H9 (cell line): ENCODE data around the gene C6orf47. TPM values are rescaled to one million over a fixed set of nuclear protein-coding genes. Genes with fewer than 3 reads are reported as not detected.
A peak's percentile ranks its signal among the peaks of the same experiment; 100 is the strongest.

Experiments
- DNase-seq: peaks from one replicate; pipeline ENCODE4 v3.0.0-alpha.2; 2017
- H2AFZ ChIP-seq: one replicate; pipeline ENCODE4 v1.6.1; 2013; ENCODE audit warnings: mild to moderate bottlenecking, low read length, control low read depth, moderate library complexity
- H2AK5ac ChIP-seq: 2 replicates; pipeline ENCODE4 v1.6.1; 2013; ENCODE audit warnings: low read length, control low read depth, mixed read lengths; ENCODE audit not compliant: insufficient read length
- H2BK120ac ChIP-seq: one replicate; pipeline ENCODE4 v1.6.1; 2013; ENCODE audit warnings: low read depth, mild to moderate bottlenecking, low read length, control low read depth, inconsistent platforms; ENCODE audit not compliant: poor library complexity, severe bottlenecking
- H2BK12ac ChIP-seq: 2 replicates; pipeline ENCODE4 v1.6.1; 2013; ENCODE audit warnings: low read length, control low read depth, mixed read lengths, low read depth; ENCODE audit not compliant: insufficient read length
- H2BK15ac ChIP-seq: 2 replicates; pipeline ENCODE4 v1.6.1; 2013; ENCODE audit warnings: low read depth, low read length, control low read depth
- H2BK20ac ChIP-seq: one replicate; pipeline ENCODE4 v1.6.1; 2013; ENCODE audit warnings: low read depth, mild to moderate bottlenecking, low read length, control low read depth, inconsistent platforms; ENCODE audit not compliant: poor library complexity, severe bottlenecking
- H2BK5ac ChIP-seq: 2 replicates; pipeline ENCODE4 v1.6.1; 2013; ENCODE audit warnings: low read length, control low read depth, mixed read lengths; ENCODE audit not compliant: insufficient read length
- H3K14ac ChIP-seq: 2 replicates; pipeline ENCODE4 v1.6.1; 2013; ENCODE audit warnings: low read length, control low read depth; ENCODE audit not compliant: insufficient read depth
- H3K18ac ChIP-seq: 2 replicates; pipeline ENCODE4 v1.6.1; 2013; ENCODE audit warnings: low read depth, mild to moderate bottlenecking, mixed read lengths, low read length, control low read depth; ENCODE audit not compliant: insufficient read length
- H3K23ac ChIP-seq: 2 replicates; pipeline ENCODE4 v1.6.1; 2013; ENCODE audit warnings: low read length, control low read depth, mixed read lengths, low read depth; ENCODE audit not compliant: insufficient read length
- H3K23me2 ChIP-seq: 2 replicates; pipeline ENCODE4 v1.6.1; 2013; ENCODE audit warnings: low read depth, mild to moderate bottlenecking, mixed read lengths, low read length, control low read depth; ENCODE audit not compliant: insufficient read length, poor library complexity, severe bottlenecking
- H3K27ac ChIP-seq: 2 replicates; pipeline ENCODE4 v1.5.1; 2013; ENCODE audit warnings: low read length, control low read depth, mixed read lengths, low read depth; ENCODE audit not compliant: insufficient read length
- H3K27me3 ChIP-seq: 2 replicates; pipeline ENCODE4 v1.6.1; 2013; ENCODE audit warnings: low read length, control low read depth, inconsistent platforms; ENCODE audit not compliant: insufficient read depth
- H3K4ac ChIP-seq: 2 replicates; pipeline ENCODE4 v1.6.1; 2013; ENCODE audit warnings: low read depth, mild to moderate bottlenecking, control low read depth, inconsistent platforms, low read length, moderate library complexity
- H3K4me1 ChIP-seq: 2 replicates; pipeline ENCODE4 v1.6.1; 2013; ENCODE audit warnings: low read length, control low read depth, inconsistent platforms; ENCODE audit not compliant: insufficient read depth
- H3K4me2 ChIP-seq: 2 replicates; pipeline ENCODE4 v1.6.1; 2013; ENCODE audit warnings: low read length, control low read depth, mixed read lengths; ENCODE audit not compliant: insufficient read length, insufficient read depth
- H3K56ac ChIP-seq: 2 replicates; pipeline ENCODE4 v1.6.1; 2013; ENCODE audit warnings: low read depth, mild to moderate bottlenecking, mixed read lengths, low read length, control low read depth; ENCODE audit not compliant: insufficient read length
- H3K79me1 ChIP-seq: 2 replicates; pipeline ENCODE4 v1.6.1; 2013; ENCODE audit warnings: low read depth, mild to moderate bottlenecking, moderate library complexity, low read length, control low read depth, inconsistent platforms; ENCODE audit not compliant: insufficient read depth, poor library complexity, severe bottlenecking
- H3K79me2 ChIP-seq: 2 replicates; pipeline ENCODE4 v1.6.1; 2013; ENCODE audit warnings: low read length, control low read depth, inconsistent platforms; ENCODE audit not compliant: insufficient read depth
- H3K9ac ChIP-seq: 2 replicates; pipeline ENCODE4 v1.6.1; 2013; ENCODE audit warnings: low read length, control low read depth, mixed read lengths; ENCODE audit not compliant: insufficient read length; ENCODE audit errors: extremely low read depth
- H3K9me3 ChIP-seq: one replicate; pipeline ENCODE4 v1.6.1; 2013; ENCODE audit warnings: low read depth, low read length, inconsistent platforms; ENCODE audit not compliant: control insufficient read depth
- H3T11ph ChIP-seq: one replicate; pipeline ENCODE4 v1.6.1; 2013; ENCODE audit warnings: mild to moderate bottlenecking, low read length, control low read depth, inconsistent platforms
- H4K20me1 ChIP-seq: one replicate; pipeline ENCODE4 v1.6.1; 2013; ENCODE audit not compliant: control insufficient read depth, insufficient read length, insufficient read depth
- H4K5ac ChIP-seq: 2 replicates; pipeline ENCODE4 v1.6.1; 2013; ENCODE audit warnings: low read depth, mild to moderate bottlenecking, mixed read lengths, low read length, control low read depth; ENCODE audit not compliant: insufficient read length
- H4K8ac ChIP-seq: replicated peaks from 2 replicates; pipeline ENCODE4 v1.6.1; 2013; ENCODE audit warnings: low read length, control low read depth, mixed read lengths, low read depth; ENCODE audit not compliant: insufficient read length
- H4K91ac ChIP-seq: 2 replicates; pipeline ENCODE4 v1.6.1; 2013; ENCODE audit warnings: low read depth, mild to moderate bottlenecking, moderate library complexity, mixed read lengths, low read length, control low read depth; ENCODE audit not compliant: insufficient read length
- H3K27ac Mint-ChIP-seq, 3 experiments: 2 replicates in 2 of 3; 3 replicates in 1 of 3; pipeline ENCODE4 v1.8.0; 2020 to 2021; ENCODE audit warnings: mixed read lengths in 3 of 3, mild to moderate bottlenecking in 1 of 3, moderate library complexity in 1 of 3
- H3K27me3 Mint-ChIP-seq: 2 replicates; pipeline ENCODE4 v1.8.0; 2021; ENCODE audit warnings: low read depth, mild to moderate bottlenecking, moderate library complexity, mixed read lengths
- H3K36me3 Mint-ChIP-seq, 3 experiments: 2 replicates in 2 of 3; 3 replicates in 1 of 3; pipeline ENCODE4 v1.8.0; 2020 to 2021; ENCODE audit warnings: low read depth in 3 of 3, mixed read lengths in 3 of 3; ENCODE audit not compliant: insufficient read depth in 1 of 3
- H3K4me1 Mint-ChIP-seq, 2 experiments: 2 replicates each; pipeline ENCODE4 v1.8.0; 2020; ENCODE audit warnings: mixed read lengths in 2 of 2
- H3K4me3 Mint-ChIP-seq, 2 experiments: 2 replicates in 1 of 2; 3 replicates in 1 of 2; pipeline ENCODE4 v1.8.0; 2020 to 2021; ENCODE audit warnings: mild to moderate bottlenecking in 2 of 2, mixed read lengths in 2 of 2, moderate library complexity in 1 of 2
- H3K9me3 Mint-ChIP-seq, 2 experiments: 2 replicates in 1 of 2; 3 replicates in 1 of 2; pipeline ENCODE4 v1.8.0; 2020; ENCODE audit warnings: mild to moderate bottlenecking in 2 of 2, mixed read lengths in 2 of 2, moderate library complexity in 1 of 2
- CTCF ChIP-seq: fragments of 200-600 bp; sonication (generic); conservative IDR thresholded peaks from 3 replicates; pipeline ENCODE4 v1.8.0; 2021; ENCODE audit warnings: antibody characterized with exemption, mild to moderate bottlenecking
- WGBS: extraction: QIAGEN DNeasy Blood & Tissue Kit; methylation state at CpG from one replicate; pipeline ENCODE4 v1.1.7; 2013; ENCODE audit warnings: missing lambda C conversion rate, low lambda C conversion rate, mixed read lengths; ENCODE audit not compliant: insufficient read length; ENCODE audit errors: extremely low coverage; 5-methylcytosine and 5-hydroxymethylcytosine counted together
- total RNA-seq: library from RNA; stranded (reverse); gene quantifications from 2 replicates; pipeline ENCODE4 v1.2.1, GENCODE V29; 2021

Gene C6orf47
- total RNA-seq, 1 experiment from 2014 or later = 19.0 TPM

- no peak overlapping the region for H3T11ph ChIP-seq
- no peak overlapping the region for H3K27ac ChIP-seq
- H2BK120ac ChIP-seq = no peak overlapping the region
- no peak overlapping the region for H3K9ac ChIP-seq
- no peak overlapping the region for H2AFZ ChIP-seq
- no peak overlapping the region for H2AK5ac ChIP-seq
- Mint-ChIP-seq H3K4me3 (peak overlapping the region; percentile 26 to 31; a peak in 4 of 5 replicates), H3K27ac (no peak overlapping the region), H3K27me3 (no peaks in the 10 kb centered on the region), H3K36me3 (peaks cover 10 to 36% (median 30%) of the 10 kb centered on the region in 3 experiments; a peak in 6 of 7 replicates), H3K4me1 (peaks cover 20 to 33% of the 10 kb centered on the region in 2 experiments), H3K9me3 (no peaks in the 10 kb centered on the region)
- H3K4ac ChIP-seq = no peak overlapping the region
- no peak overlapping the region for H2BK20ac ChIP-seq
- peaks cover 16% of the 10 kb centered on the region for H3K79me1 ChIP-seq
- TF ChIP-seq CTCF = no peak
- no peak overlapping the region for H3K56ac ChIP-seq
- no peak overlapping the region for H2BK5ac ChIP-seq
- H3K4me1 ChIP-seq = no peaks in the 10 kb centered on the region
- H3K27me3 ChIP-seq = no peaks in the 10 kb centered on the region
- no peaks in the 10 kb centered on the region for H3K9me3 ChIP-seq
- H4K91ac ChIP-seq = no peak overlapping the region
- H3K14ac ChIP-seq = no peak overlapping the region
- DNase-seq = no peak
- H3K23ac ChIP-seq = no peak overlapping the region
- no peak overlapping the region for H2BK12ac ChIP-seq
- H4K8ac ChIP-seq = no peak overlapping the region
- no peak overlapping the region for H3K18ac ChIP-seq
- no peaks in the 10 kb centered on the region for H4K20me1 ChIP-seq
- no peak overlapping the region for H2BK15ac ChIP-seq
- H3K4me2 ChIP-seq = no peak overlapping the region
- H3K79me2 ChIP-seq = peaks cover 9% of the 10 kb centered on the region; the same call in 1 of the 2 replicates
- WGBS = no CpG with 5 or more reads among the region's 8 CpGs
- no peak overlapping the region for H4K5ac ChIP-seq
- H3K23me2 ChIP-seq = peaks cover 11% of the 10 kb centered on the region
These were observed 5.8 kb downstream of the C6orf47 start for GRCh38 chr6:31654574-31655348.
